HAP-1 (cell line): Measurements from ENCODE around the gene MRPS27.
A peak's percentile ranks its signal among the peaks of the same experiment; 100 is the strongest.

Experiments
- DNase-seq, 2 experiments: peaks; one replicate each; pipeline ENCODE4 v3.0.0-alpha.2; 2016 to 2020; ENCODE audit warnings: low spot score in 2 of 2
- H3K27me3 ChIP-seq: fragments of 250-450 bp; sonication (Bioruptor Pico); 2 replicates; pipeline ENCODE4 v1.5.1; 2020; ENCODE audit warnings: low read depth, mild to moderate bottlenecking, moderate library complexity
- H3K36me3 ChIP-seq: fragments of 250-450 bp; sonication (Bioruptor Pico); replicated peaks from 2 replicates; pipeline ENCODE4 v1.5.1; 2020; ENCODE audit warnings: mild to moderate bottlenecking
- H3K4me1 ChIP-seq: fragments of 250-450 bp; sonication (Bioruptor Pico); 2 replicates; pipeline ENCODE4 v1.5.1; 2020; ENCODE audit warnings: mild to moderate bottlenecking
- H3K4me3 ChIP-seq: fragments of 250-450 bp; sonication (Bioruptor Pico); 2 replicates; pipeline ENCODE4 v1.5.1; 2020; ENCODE audit warnings: mild to moderate bottlenecking, moderate library complexity
- H3K9me3 ChIP-seq: fragments of 250-450 bp; sonication (Bioruptor Pico); 2 replicates; pipeline ENCODE4 v1.5.1; 2020; ENCODE audit warnings: mild to moderate bottlenecking, moderate library complexity
- in situ Hi-C: fragments of 300-500 bp; cut with MboI; formaldehyde crosslinking; loops from 3 replicates; pipeline ENCODE4 v1.14.3; 2020; ENCODE audit warnings: low sequenced_read_pairs, inconsistent platforms, mixed read lengths

Gene MRPS27

GRCh38 chr5:72204946-72205345 is 115.1 kb downstream of the MRPS27 start:
- H3K4me1 ChIP-seq: peaks cover 33% of the 10 kb centered on the region
- H3K36me3 ChIP-seq: peaks cover 61% of the 10 kb centered on the region
- in situ Hi-C loops: no loop called here
- H3K4me3 ChIP-seq: no peak overlapping the region
- H3K9me3 ChIP-seq: no peaks in the 10 kb centered on the region
- no peaks in the 10 kb centered on the region for H3K27me3 ChIP-seq
- no peak for DNase-seq

DNA sequence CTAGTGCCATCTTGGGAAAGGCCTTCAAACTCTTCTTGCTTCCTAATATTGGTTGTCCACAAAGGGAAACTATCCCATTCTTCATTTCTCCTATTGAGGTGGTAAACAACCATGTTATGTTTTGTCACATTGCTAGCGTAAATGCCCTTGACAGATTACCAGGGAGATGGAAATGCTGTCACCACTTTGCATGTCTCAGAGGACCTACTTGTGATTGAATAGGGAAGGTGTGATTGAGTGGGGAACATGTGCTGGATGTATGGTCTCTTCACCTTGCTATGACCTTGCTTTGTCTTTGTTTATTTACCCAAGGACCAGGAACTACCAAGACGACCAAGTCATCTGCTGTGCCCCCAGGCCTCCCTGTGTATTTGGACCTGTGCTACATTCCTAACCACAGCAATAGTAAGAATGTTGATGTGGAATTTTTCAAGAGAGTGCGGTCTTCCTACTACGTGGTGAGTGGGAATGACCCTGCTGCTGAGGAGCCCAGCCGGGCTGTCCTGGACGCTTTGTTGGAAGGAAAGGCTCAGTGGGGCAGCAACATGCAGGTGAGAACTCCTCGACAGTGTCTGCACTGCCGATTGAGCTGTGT is 116.7 kb downstream of the MRPS27 start:
- no peaks in the 10 kb centered on the region for H3K9me3 ChIP-seq
- DNase-seq: no peak
- in situ Hi-C loops: no loop called here
- H3K36me3 ChIP-seq: peaks cover 73% of the 10 kb centered on the region
- no peaks in the 10 kb centered on the region for H3K27me3 ChIP-seq
- peaks cover 29% of the 10 kb centered on the region for H3K4me1 ChIP-seq
- H3K4me3 ChIP-seq: no peak overlapping the region

DNA sequence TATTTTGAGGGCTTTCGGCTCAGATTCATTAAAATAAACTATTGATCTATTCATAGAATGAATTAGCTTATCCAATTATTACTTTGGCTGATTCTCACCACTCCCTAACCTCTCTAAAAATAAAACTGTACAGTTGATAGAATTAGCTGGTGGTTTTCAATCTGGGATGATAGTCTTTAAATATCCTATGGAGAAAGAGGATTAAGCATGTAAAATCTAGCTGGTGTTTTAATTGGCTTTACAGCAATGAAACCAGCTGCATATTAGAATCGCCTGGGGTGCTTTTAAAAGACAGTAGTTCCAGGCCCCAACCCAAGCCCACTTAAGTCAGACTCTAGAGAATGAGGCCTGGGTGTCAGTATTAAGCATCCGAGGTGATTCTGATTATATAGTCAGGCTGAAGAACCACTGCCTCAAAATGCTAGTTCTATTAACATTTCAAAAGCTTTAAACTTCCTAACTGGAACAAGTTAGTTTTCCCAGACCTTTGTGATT is 117.7 kb downstream of the MRPS27 start:
- H3K9me3 ChIP-seq: no peaks in the 10 kb centered on the region
- H3K27me3 ChIP-seq: no peaks in the 10 kb centered on the region
- no peak overlapping the region for H3K4me3 ChIP-seq
- DNase-seq: peak; percentile 71 to 94
- in situ Hi-C loops: no loop called here
- H3K36me3 ChIP-seq: peaks cover 80% of the 10 kb centered on the region
- peaks cover 25% of the 10 kb centered on the region for H3K4me1 ChIP-seq

GRCh38 chr5:72199681-72200080 is 120.4 kb downstream of the MRPS27 start:
- Histone ChIP-seq H3K36me3 (peaks cover 79% of the 10 kb centered on the region), H3K4me1 (peaks cover 25% of the 10 kb centered on the region), H3K9me3 (no peaks in the 10 kb centered on the region), H3K4me3 (no peak overlapping the region), H3K27me3 (no peaks in the 10 kb centered on the region)
- DNase-seq: no peak
- in situ Hi-C loops: no loop called here

DNA sequence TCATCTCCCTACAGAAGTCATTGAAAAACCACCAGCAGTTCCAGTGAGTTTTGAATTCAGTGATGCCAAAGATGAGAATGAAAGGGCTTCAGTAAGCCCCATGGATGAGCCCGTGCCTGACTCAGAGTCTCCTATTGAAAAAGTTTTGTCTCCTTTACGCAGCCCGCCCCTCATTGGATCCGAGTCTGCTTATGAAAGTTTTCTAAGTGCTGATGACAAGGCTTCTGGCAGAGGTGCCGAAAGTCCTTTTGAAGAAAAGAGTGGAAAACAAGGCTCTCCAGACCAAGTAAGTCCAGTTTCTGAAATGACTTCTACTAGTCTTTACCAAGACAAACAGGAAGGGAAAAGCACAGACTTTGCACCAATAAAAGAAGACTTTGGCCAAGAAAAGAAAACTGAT is 122.6 kb downstream of the MRPS27 start:
- Histone ChIP-seq H3K9me3 (no peaks in the 10 kb centered on the region), H3K4me3 (no peak overlapping the region), H3K4me1 (peaks cover 17% of the 10 kb centered on the region), H3K36me3 (peaks cover 76% of the 10 kb centered on the region), H3K27me3 (no peaks in the 10 kb centered on the region)
- in situ Hi-C loops: no loop called here
- no peak for DNase-seq

DNA sequence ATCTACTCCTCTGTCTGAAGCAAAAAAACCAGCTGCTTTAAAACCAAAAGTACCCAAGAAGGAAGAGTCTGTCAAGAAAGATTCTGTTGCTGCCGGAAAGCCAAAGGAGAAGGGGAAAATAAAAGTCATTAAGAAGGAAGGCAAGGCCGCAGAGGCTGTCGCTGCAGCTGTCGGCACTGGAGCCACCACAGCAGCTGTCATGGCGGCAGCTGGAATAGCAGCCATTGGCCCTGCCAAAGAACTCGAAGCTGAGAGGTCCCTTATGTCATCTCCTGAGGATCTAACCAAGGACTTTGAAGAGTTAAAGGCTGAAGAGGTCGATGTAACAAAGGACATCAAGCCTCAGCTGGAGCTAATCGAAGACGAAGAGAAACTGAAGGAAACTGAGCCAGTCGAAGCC is 124.5 kb downstream of the MRPS27 start:
- no peak for DNase-seq
- no peaks in the 10 kb centered on the region for H3K27me3 ChIP-seq
- H3K4me3 ChIP-seq: no peak overlapping the region
- no peaks in the 10 kb centered on the region for H3K9me3 ChIP-seq
- no peaks in the 10 kb centered on the region; the same call in 1 of the 2 replicates for H3K4me1 ChIP-seq
- H3K36me3 ChIP-seq: peaks cover 81% of the 10 kb centered on the region
- in situ Hi-C loops: no loop called here

- no peaks in the 10 kb centered on the region for H3K9me3 ChIP-seq
- no peaks in the 10 kb centered on the region for H3K4me1 ChIP-seq
- in situ Hi-C loops: no loop called here
- no peak overlapping the region for H3K4me3 ChIP-seq
- no peak for DNase-seq
- H3K27me3 ChIP-seq: no peaks in the 10 kb centered on the region
- peaks cover 83% of the 10 kb centered on the region for H3K36me3 ChIP-seq
Observed at GRCh38 chr5:72194846-72195245, 125.2 kb downstream of the MRPS27 start.

- no peak for DNase-seq
- Histone ChIP-seq H3K4me1 (no peaks in the 10 kb centered on the region), H3K9me3 (no peaks in the 10 kb centered on the region), H3K27me3 (no peaks in the 10 kb centered on the region), H3K36me3 (peaks cover 82% of the 10 kb centered on the region), H3K4me3 (no peak overlapping the region)
- in situ Hi-C loops: no loop called here
Observed at GRCh38 chr5:72191404-72191803, 128.6 kb downstream of the MRPS27 start.

DNA sequence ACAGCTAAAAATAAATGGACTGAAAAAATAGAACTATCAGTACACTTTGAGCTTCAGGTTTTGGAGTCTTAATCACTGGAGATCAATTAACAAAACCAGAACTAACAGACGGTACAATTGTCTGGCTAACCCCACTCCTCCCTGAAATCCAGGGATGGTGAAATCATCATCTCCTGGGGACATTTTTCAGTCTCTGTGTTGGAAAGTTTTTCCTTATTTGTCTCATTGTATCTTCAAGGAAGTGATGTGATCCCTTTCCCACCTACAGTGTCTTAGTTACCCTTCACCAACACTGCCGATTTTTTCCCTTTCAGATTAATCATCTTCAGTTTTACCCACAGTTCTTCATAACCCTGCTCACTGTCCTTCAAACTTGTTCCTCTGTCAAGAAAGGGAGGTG is 130.9 kb downstream of the MRPS27 start:
- H3K36me3 ChIP-seq: peaks cover 81% of the 10 kb centered on the region
- in situ Hi-C loops: no loop called here
- no peak overlapping the region for H3K4me3 ChIP-seq
- H3K4me1 ChIP-seq: no peaks in the 10 kb centered on the region
- DNase-seq: no peak
- no peaks in the 10 kb centered on the region for H3K27me3 ChIP-seq
- H3K9me3 ChIP-seq: no peaks in the 10 kb centered on the region

DNA sequence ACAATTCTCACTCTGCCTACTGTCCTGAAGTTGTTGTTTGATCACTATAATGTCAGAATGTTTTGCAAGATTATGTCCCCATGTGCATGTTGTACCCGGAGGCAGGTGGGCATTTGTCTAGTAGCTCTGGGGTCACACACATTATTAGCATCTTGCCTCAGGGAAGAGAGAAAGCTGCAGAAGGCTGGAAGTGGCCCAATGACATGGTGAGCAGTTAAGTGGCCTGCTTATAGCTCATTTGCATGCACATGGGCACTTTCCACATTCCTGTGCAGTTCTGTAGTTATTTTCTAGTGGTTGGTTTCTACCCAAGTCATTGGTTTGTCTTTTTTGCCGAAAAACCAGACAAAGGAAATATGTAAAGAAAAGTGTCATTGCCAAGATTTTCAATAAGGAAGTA is 131.9 kb downstream of the MRPS27 start:
- Histone ChIP-seq H3K4me1 (peaks cover 8% of the 10 kb centered on the region), H3K36me3 (peaks cover 83% of the 10 kb centered on the region), H3K9me3 (no peaks in the 10 kb centered on the region), H3K4me3 (no peak overlapping the region), H3K27me3 (no peaks in the 10 kb centered on the region)
- in situ Hi-C loops: no loop called here
- no peak for DNase-seq

DNA sequence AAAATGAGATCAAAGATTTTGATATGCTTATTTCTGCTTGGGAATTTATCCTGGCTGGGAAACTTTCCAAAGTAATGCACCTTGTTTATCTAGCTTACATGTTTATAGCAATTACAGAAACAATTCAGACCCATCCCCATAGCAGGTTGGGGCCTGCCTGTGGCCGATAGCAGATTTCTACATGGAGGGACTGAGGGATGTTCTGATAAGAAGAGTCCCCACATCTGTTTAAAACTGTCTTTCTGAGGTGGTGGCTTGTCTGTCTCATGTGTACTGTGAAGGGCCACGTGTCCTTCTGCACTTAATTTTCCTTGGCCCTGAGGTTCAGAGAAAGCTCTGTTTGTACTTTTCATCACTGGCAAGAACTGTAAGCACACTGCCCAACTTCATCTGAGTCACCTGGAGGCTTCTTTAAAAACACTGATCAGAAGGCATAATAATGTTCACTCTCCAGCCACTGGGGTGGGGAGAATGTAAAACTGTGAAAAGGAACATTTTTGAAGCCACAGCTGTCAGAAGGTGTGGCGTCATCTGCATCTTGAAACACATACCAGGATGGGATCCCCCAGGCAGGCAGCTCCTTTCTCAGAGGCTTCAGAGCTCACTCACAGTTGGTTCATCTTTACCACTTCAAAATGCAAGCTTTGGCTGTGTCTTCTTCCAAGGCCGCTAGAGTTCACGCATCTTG is 132.5 kb downstream of the MRPS27 start:
- peaks cover 14% of the 10 kb centered on the region for H3K4me1 ChIP-seq
- in situ Hi-C loops: no loop called here
- no peaks in the 10 kb centered on the region for H3K9me3 ChIP-seq
- no peak for DNase-seq
- no peaks in the 10 kb centered on the region for H3K27me3 ChIP-seq
- H3K36me3 ChIP-seq: peaks cover 83% of the 10 kb centered on the region
- no peak overlapping the region for H3K4me3 ChIP-seq

GRCh38 chr5:72185496-72186329 is 134.3 kb downstream of the MRPS27 start:
- no peaks in the 10 kb centered on the region for H3K27me3 ChIP-seq
- H3K36me3 ChIP-seq: peaks cover 70% of the 10 kb centered on the region
- in situ Hi-C loops: no loop called here
- H3K4me3 ChIP-seq: no peak overlapping the region
- no peaks in the 10 kb centered on the region for H3K9me3 ChIP-seq
- peaks cover 20% of the 10 kb centered on the region for H3K4me1 ChIP-seq
- DNase-seq: no peak

DNA sequence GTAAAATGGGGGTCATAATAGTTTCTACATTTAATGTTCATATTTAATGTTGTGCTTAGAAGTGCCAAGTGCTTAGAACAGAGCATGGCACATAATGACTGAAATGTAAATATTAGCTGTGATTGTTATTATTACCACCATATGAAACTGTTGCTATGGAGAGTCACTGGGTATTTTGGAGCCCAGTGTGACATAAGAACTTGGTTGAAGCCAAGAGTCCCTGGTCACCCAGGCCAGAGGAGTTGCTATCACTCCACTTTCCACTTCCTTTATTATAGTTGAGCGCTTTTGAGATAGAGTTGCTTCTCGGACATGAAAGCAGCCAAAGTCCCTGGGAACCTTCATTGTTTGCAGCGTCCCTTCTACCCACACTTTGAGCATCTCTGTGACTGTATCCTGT is 135.6 kb downstream of the MRPS27 start:
- Histone ChIP-seq H3K9me3 (no peaks in the 10 kb centered on the region), H3K27me3 (no peaks in the 10 kb centered on the region), H3K36me3 (peaks cover 59% of the 10 kb centered on the region), H3K4me1 (peaks cover 25% of the 10 kb centered on the region), H3K4me3 (no peak overlapping the region)
- DNase-seq: no peak
- in situ Hi-C loops: no loop called here

DNA sequence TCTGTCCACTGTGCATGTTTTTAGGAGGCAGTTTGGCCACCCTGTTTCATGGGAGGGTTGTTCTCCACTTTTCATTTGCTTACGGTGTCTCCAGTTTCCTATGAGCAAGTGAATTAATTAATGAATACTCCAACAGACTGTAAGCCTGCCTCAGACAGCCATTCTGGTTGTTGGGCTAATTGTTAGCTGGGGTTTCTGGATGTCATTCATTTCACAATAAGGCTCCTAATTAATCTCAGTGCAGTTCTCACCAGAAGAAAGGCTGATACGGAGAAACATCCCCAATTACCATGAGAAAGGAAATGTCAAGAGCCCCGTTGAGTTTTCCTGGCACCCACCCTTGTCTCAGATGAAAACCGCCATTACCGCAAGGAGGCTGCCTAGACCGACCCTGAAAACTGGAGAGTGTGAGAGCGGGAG is 136.9 kb downstream of the MRPS27 start:
- H3K4me1 ChIP-seq: peaks cover 36% of the 10 kb centered on the region
- in situ Hi-C loops: no loop called here
- peak; percentile 55 to 64 for DNase-seq
- no peaks in the 10 kb centered on the region for H3K9me3 ChIP-seq
- no peaks in the 10 kb centered on the region for H3K27me3 ChIP-seq
- no peak overlapping the region for H3K4me3 ChIP-seq
- H3K36me3 ChIP-seq: peaks cover 46% of the 10 kb centered on the region
